ENCODE results near the gene IGF1R.

DNA sequence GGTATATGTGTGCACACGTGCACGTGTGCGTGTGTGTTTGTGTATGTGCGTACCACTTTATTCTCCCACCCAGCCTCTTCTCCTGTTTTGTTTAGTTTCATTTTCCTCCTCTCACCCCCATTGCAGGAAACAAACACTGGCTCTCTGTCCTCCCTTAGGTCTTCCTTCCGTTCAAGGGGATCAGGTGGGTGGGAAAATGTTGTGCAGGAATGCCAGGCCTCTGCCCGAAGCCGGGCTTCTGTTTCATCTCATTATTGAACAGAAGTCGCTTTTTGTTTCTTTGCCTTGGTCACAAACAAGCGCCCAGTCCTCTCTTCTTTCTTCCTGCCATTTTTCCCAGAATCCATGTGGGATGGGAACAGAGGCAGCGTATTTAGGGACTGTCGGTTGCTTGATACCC, 69.6 kb downstream of the IGF1R start:
- TF ChIP-seq, protein P1, sequence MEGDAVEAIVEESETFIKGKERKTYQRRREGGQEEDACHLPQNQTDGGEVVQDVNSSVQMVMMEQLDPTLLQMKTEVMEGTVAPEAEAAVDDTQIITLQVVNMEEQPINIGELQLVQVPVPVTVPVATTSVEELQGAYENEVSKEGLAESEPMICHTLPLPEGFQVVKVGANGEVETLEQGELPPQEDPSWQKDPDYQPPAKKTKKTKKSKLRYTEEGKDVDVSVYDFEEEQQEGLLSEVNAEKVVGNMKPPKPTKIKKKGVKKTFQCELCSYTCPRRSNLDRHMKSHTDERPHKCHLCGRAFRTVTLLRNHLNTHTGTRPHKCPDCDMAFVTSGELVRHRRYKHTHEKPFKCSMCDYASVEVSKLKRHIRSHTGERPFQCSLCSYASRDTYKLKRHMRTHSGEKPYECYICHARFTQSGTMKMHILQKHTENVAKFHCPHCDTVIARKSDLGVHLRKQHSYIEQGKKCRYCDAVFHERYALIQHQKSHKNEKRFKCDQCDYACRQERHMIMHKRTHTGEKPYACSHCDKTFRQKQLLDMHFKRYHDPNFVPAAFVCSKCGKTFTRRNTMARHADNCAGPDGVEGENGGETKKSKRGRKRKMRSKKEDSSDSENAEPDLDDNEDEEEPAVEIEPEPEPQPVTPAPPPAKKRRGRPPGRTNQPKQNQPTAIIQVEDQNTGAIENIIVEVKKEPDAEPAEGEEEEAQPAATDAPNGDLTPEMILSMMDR (IDR thresholded peaks at IDR 0.05; ENCODE audit: poor library complexity) = no peak
- TF ChIP-seq EZH2phosphoT487 (IDR thresholded peaks at IDR 0.05; ENCODE audit: low read depth, severe bottlenecking, unreplicated experiment) = no peak
- TF ChIP-seq EZH2 (IDR thresholded peaks at IDR 0.05; ENCODE audit: borderline replicate concordance) = no peak
